Measurements from ENCODE around the gene MICAL3.

DNA sequence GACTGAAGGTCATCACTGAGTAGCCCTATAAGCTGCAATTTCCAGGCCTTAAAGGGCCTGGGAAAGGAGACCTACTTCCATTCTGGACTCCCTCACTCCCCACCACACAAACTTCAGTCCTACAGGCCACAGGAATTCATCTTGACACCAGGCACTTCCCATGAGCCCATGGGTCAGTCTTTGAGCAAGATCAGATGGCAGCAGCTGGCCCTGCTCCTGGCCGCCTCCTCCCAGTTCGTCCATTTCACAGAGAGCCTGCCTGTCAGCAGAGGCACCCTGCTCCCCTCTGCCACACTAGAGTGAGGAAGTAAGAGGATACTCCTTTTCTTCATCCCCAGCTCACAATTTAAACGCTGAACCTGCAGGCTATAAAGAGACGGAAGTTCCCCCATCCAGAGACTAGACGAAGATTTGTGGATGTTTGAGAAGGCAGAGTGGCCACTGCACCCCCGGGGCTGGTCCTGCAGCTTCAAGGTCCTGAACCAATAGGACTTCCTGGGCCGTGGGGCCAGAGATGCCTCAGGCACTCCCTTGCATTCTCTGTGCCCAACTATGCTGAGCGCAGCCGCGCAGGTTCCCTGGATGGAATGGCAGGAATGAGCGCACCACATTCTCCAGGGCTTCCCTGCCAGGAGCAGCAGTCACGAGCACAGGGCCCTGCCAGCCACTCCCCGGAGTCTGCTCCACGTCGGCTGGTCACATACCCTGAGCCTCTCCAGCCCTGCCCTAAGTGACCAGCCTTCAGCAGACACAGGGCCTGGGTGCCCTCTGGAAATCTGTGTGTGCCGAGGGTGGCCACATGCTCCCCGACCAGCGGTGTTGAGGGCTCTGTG, 216.6 kb downstream of the MICAL3 start:
- TF ChIP-seq, protein P1, sequence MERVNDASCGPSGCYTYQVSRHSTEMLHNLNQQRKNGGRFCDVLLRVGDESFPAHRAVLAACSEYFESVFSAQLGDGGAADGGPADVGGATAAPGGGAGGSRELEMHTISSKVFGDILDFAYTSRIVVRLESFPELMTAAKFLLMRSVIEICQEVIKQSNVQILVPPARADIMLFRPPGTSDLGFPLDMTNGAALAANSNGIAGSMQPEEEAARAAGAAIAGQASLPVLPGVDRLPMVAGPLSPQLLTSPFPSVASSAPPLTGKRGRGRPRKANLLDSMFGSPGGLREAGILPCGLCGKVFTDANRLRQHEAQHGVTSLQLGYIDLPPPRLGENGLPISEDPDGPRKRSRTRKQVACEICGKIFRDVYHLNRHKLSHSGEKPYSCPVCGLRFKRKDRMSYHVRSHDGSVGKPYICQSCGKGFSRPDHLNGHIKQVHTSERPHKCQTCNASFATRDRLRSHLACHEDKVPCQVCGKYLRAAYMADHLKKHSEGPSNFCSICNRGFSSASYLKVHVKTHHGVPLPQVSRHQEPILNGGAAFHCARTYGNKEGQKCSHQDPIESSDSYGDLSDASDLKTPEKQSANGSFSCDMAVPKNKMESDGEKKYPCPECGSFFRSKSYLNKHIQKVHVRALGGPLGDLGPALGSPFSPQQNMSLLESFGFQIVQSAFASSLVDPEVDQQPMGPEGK (CRISPR knock-in tag; IDR thresholded peaks at IDR 0.05; ENCODE audit: borderline replicate concordance): no peak
- TF ChIP-seq ZFP3 (CRISPR knock-in tag; IDR thresholded peaks at IDR 0.05) (no peak), SNAI2 (CRISPR knock-in tag; IDR thresholded peaks at IDR 0.05) (no peak), ARNTL (CRISPR knock-in tag; IDR thresholded peaks at IDR 0.05; ENCODE audit: borderline replicate concordance, low read depth) (no peak), ISL1 (CRISPR knock-in tag; IDR thresholded peaks at IDR 0.05) (no peak), ZNF8 (CRISPR knock-in tag; IDR thresholded peaks at IDR 0.05) (no peak), OSR1 (CRISPR knock-in tag; IDR thresholded peaks at IDR 0.05) (no peak), ZNF70 (CRISPR knock-in tag; IDR thresholded peaks at IDR 0.05) (no peak), ZNF565 (CRISPR knock-in tag; conservative IDR thresholded peaks at IDR 0.05; ENCODE audit: low read depth) (no peak), ZFP30 (CRISPR knock-in tag; IDR thresholded peaks at IDR 0.05) (no peak), RARB (CRISPR knock-in tag; IDR thresholded peaks at IDR 0.05) (no peak), ZC3H10 (CRISPR knock-in tag; IDR thresholded peaks at IDR 0.05) (no peak), TCF4 (CRISPR knock-in tag; IDR thresholded peaks at IDR 0.05; ENCODE audit: borderline replicate concordance) (no peak)
- TF ChIP-seq, protein P2, sequence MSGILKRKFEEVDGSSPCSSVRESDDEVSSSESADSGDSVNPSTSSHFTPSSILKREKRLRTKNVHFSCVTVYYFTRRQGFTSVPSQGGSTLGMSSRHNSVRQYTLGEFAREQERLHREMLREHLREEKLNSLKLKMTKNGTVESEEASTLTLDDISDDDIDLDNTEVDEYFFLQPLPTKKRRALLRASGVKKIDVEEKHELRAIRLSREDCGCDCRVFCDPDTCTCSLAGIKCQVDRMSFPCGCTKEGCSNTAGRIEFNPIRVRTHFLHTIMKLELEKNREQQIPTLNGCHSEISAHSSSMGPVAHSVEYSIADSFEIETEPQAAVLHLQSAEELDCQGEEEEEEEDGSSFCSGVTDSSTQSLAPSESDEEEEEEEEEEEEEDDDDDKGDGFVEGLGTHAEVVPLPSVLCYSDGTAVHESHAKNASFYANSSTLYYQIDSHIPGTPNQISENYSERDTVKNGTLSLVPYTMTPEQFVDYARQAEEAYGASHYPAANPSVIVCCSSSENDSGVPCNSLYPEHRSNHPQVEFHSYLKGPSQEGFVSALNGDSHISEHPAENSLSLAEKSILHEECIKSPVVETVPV (CRISPR knock-in tag; IDR thresholded peaks at IDR 0.05): no peak
